ENCODE measurements around the gene ACTN4.
"Not testable (repeated sequence)": the region's sequence is repeated elsewhere in the genome, so short reads cannot be mapped to it uniquely, and the experiment has no call there.

DNA sequence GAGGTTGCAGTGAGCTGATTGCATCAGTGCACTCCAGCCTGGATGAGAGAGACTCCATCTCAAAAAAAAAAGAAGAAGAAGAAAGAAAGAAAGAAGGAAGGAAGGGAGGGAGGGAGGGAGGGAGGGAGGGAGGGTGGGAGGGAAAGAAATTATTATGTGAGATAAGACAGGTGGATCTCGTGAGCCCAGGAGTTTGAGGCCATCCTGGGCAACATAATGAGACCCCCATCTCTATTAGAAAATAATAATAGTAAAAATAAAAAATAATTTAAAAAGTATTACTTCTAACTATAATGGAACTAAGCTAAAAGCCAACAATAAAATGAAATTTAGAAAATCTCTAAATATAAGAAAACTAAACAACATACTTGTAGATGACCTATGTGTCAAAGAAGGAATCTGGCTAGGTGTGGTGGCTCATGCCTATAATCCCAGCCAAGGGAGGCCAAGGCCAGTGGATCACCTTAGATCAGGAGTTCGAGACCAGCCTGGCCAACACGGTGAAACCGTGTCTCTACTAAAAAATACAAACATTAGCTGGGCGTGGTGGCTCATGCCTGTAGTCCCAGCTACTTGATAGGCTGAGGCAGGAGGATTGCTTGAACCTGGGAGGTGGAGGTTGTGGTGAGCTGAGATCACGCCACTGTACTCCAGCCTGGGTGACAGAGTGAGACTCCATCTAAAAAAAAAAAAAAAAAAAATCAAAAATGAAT lies 113.5 kb downstream of the ACTN4 start:
- TF ChIP-seq, protein P1, sequence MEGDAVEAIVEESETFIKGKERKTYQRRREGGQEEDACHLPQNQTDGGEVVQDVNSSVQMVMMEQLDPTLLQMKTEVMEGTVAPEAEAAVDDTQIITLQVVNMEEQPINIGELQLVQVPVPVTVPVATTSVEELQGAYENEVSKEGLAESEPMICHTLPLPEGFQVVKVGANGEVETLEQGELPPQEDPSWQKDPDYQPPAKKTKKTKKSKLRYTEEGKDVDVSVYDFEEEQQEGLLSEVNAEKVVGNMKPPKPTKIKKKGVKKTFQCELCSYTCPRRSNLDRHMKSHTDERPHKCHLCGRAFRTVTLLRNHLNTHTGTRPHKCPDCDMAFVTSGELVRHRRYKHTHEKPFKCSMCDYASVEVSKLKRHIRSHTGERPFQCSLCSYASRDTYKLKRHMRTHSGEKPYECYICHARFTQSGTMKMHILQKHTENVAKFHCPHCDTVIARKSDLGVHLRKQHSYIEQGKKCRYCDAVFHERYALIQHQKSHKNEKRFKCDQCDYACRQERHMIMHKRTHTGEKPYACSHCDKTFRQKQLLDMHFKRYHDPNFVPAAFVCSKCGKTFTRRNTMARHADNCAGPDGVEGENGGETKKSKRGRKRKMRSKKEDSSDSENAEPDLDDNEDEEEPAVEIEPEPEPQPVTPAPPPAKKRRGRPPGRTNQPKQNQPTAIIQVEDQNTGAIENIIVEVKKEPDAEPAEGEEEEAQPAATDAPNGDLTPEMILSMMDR (conservative IDR thresholded peaks at IDR 0.05 in 1 of 2, IDR thresholded peaks at IDR 0.05 in 1 of 2; ENCODE audit: extremely low read depth in 1 of 2, insufficient read depth in 1 of 2, low read depth in 1 of 2, low read length in 2 of 2) = not testable (repeated sequence)
- TF ChIP-seq EZH2 (IDR thresholded peaks at IDR 0.05; ENCODE audit: borderline replicate concordance, low read length) = not testable (repeated sequence)

Data from mammary epithelial cell (primary cell).